ENCODE measurements around the gene SYCP2L.
"Not testable (repeated sequence)": the region's sequence is repeated elsewhere in the genome, so short reads cannot be mapped to it uniquely, and the experiment has no call there.

SYCP2L gene

DNA sequence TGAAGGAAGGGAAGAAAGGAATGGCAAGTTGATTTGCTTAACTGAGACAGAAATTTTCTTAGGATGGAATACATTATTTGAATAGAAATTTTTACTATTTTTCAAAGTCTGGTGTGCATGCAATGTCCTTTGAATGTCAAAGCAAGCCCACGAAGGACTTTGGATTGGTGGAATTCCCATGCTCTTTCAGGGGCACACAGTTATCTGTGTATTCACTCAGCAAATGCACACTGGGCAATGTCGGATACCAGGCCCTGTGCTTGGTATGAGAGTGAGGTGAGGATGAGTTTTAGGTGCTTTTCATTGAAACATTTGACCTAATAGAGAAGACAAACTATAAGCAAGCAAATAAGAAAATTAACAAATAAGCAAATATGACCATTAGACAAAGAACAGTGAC, 73.3 kb downstream of the SYCP2L start:
- DNase-seq = no peak

DNA sequence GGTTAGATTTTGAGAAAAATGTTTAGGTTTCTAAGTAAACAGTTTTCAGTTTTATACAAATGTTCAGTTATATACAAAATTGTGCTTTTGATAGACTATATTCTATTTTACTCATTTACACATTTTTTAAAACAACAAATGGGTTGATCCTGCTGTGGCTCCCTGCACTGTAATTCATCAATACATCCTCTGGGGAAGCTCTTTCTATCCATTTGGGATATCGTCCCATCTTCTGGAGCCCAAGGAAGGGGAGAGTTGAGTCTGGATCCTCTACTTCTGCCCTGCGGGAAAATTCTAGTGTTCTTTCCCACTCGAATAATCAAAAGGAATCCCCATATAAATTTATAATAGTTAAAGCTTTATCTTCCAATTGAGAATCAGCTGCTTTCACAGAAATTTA, 75.0 kb downstream of the SYCP2L start:
- no peak for DNase-seq

DNA sequence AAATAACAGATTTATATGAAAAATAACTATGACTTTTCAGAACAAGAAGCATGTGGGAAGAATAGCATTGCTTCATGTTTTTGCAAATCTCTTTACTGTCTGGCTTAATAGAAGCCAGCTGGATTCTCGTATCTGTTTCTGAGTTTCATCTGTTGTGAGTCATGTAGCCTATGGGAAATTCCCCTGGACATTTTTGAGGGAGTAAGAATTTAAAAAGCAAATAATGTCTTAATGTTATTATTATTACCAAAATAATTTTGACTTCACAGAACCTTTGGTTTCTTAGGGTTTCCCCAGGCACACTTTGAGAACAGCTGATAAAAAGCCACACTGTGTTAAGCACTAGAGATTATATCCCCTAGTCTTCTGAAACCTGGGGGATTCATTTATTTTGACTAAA, 75.8 kb downstream of the SYCP2L start:
- no peak for DNase-seq

DNA sequence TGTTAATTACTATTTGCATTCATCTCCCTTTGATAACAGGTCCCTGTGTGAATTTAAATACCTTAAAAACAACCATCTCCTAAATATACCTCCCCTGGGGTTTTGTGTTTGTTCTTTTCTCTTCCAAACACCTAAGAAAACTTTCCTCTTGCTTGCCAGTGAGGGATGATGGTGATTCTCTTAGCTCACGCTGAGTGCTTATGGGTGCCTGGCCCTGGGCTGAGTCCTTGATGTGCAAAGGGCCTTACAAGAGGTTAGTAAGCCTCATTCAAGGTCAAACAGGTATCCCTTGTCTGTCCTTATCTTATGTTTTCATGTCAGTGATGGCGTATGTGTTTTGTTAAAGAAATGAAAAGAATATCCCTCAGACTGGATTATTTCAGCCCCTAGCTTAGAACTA, 76.3 kb downstream of the SYCP2L start:
- no peak for DNase-seq

DNA sequence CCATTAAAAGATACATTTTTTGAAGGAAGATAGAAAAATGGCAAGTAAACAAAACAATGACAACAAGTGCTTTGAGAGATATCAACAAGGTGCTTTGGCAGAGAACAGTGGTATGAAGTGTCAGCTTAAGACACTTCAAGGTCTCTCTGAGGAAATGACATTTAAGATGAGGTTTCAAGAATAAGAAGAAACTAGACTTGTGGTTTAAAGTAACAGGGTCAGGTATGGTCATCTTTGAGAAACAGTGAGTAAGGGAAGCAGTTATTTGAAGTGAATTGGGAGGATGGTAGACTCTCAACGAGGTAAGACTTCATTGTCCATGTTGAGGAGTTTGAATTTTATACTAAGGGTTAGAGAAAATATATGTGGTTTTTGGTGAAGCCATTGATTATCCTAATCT, 77.8 kb downstream of the SYCP2L start:
- DNase-seq = no peak

DNA sequence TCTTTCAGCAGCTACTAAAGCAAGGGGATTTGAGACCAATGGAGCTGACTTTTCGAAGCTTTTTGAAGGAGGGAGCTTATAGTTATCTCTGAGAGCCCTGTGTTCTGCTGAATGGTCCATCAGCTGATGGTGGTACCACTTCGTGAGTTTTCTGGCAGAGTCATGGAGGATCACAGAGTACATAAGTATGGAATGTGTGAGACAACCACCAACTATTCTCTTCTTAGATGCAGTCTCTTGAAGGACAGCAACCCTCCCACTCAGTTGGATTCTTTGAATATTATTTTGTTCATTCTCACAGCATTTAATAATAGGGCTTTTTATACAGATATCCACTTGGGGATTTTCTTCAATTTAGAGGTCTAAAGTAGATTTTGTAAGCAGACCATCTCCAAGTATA, 81.9 kb downstream of the SYCP2L start:
- no peak for DNase-seq

DNA sequence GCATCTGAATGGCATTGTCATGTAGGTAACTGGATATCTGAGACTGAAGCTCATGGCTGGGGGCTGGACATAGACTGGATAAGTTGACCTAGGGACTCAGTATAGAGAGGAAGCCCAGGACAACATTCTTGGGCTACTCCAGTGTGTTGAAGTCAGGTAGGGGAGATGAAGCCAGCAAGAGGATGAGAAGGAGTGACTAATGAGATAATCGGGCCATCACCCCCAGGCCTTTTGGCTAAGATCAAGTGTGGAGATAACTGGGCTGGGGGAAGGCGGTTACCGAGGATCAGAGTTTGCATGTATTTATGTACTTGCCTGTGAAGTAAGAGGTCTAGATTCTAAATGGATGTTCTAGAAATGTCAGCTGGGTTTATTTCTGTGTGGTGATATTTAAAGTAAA, 83.9 kb downstream of the SYCP2L start:
- no peak for DNase-seq

DNA sequence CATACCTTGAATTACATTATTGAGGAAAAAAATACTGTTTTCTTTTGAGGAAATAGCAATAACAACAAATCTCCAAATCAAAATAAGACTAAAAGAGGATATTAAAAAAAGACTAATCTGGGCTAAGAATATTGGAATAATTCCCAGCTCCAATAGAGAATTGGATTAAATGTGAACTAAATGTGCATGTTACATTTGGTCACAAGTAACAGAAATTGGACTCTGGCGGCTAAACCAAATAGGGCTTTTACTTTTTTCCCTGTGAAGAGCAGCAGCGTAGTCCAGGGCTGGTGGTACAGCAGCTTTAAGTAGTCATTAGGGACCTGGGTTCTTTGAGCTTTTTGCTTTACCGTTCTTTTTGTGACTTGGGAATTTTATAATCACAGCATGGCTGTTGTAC, 85.3 kb downstream of the SYCP2L start:
- no peak for DNase-seq

DNA sequence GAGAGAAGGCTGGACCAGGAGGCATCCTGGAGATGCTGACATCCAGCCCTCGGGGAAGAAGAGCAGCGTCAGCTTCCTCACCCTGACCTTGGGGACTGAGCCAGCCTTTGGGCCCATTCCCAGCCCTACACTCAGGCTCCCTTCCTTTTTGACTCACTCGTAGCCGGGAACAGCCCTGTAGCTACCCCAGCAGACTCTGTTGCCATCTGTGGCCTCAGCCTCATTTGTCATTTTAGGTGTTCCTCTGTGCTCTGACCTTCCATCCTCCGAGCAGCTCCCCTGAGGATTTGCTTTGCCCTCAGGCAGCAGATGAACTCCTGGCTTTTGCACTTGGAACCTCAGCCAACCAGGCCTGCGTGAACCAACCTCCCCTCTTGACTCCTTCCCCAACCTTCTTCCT, 89.7 kb downstream of the SYCP2L start:
- no peak for DNase-seq

DNA sequence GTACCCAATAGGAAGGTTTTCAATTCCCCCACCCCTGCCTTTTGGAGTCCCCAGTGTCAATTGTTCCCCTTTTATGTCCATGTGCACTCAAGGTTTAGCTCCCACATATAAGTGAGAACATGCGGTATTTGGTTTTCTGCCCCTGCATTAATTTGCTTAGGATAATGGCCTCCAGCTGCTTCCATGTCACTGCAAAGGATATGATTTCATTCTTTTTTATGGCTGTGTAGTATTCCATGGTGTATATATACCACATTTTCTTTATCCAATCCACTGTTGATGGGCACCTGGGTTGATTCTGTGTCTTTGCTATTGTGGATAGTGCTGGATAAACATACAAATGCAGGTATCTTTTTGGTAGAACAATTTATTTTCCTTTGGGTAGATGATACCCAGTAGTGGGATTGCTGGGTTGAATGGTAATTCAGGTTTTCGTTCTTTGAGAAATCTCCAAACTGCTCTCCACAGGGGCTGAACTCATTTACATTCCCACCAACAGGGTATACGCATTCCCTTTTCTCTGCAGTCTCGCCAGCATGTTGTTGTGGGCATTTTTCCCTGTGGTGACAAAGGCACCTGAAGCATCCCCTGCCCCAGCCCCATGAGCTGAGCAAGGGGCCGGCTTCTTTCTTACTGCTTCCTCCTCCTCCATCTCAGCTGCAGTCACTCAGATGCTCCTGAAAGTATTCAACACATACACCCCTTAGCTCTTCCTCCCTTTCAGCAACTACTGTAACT, 90.5 kb downstream of the SYCP2L start:
- DNase-seq = no peak

DNA sequence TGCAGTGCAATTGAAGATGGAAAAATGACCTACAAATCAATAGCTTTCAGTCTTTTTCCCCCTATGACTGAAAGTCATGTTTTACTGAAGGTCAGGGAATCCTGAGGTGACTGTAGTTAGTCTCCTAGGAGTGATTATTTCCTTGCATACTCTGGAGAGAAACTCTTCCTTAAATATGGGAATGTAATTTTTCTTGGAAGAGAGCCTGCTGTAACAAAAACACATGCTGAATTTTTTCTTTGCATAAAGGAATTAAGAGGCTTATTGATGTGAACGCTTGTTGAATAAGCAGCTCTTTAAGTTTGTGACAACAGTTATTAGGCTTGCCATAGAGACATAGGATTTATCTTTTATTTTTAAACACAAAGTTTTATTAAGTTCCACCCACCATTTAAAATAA, 92.8 kb downstream of the SYCP2L start:
- DNase-seq = no peak

DNA sequence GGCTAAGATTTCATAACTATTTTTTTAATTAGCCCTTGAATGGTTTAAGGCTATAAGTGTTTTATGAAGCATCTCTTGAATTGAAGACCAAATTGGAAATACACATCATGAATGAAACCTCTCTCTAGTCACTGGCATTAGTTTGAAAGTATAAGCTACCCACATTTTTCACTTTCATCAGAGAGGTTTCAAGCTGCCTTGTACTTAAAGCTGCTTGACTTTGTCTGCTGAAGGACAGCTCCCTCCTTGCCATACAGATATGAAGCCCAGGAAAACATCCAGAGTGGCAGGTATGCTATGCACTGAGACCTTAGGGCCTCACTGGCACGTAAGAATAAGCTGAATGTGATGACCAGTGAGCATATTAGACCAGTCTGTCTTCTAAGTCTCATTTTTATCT, 94.6 kb downstream of the SYCP2L start:
- no peak for DNase-seq

DNA sequence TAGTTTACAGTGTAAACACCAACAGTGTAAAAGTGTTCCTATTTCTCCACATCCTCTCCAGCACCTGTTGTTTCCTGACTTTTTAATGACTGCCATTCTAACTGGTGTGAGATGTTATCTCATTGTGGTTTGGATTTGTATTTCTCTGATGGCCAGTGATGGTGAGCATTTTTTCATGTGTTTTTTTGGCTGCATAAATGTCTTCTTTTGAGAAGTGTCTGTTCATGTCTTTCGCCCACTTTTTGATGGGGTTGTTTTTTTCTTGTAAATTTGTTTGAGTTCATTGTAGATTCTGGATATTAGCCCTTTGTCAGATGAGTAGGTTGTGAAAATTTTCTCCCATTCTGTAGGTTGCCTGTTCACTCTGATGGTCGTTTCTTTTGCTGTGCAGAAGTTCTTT, 98.1 kb downstream of the SYCP2L start:
- not testable (repeated sequence) for DNase-seq

DNA sequence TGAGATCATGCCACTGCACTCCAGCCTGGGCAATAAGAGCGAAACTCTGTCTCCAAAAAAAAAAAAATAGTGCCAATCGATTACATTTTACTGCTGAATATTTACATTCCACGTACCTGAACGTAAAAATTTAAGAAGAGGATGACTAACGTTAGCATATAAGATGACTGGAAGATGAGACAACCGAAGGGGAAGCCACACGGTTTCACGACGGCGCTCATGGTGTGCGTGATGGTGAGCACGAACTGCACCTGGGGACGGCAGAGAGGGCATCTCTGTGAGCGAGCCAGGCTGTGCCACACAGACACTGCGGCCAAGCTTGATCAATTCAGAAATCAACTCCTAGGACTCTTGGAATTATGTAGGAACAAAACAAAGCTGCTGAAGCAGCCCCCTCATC, 102.7 kb downstream of the SYCP2L start:
- no peak for DNase-seq

DNA sequence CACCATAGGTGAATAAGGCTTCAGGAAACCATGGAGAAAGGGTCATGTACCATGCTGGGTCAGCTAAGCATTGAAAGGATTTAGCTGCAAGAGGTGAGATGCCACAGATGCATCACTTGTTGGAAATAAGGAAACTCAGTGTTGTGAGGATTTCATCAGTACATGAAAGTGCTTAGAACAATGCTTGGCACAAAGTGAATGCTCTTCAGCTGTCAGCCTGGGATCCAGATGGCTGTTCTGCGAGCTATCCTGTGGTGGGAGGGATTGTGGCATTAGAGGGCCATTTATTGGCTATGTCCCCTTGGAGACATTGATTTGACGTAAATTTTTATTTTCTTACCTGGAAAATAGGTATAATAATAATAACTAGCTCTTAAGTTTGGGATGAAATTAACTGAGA, 104.3 kb downstream of the SYCP2L start:
- no peak for DNase-seq

DNA sequence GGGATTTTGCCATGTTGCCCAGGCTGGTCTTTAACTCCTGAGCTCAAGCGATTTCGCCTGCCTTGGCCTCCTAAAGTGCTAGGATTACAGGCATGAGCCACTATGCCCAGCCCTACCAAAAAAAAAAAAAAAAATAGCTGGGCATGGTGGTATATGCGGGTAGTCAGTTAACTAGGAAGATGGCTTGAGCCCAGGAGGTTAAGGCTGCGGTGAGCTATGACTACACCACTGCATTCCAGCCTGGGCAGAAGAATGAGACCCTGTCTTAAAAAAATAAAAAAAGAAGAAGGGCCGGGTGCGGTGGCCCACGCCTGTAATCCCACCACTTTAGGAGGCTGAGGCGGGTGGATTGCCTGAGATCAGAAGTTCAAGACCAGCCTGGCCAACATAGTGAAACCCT, 107.0 kb downstream of the SYCP2L start:
- no peak for DNase-seq

DNA sequence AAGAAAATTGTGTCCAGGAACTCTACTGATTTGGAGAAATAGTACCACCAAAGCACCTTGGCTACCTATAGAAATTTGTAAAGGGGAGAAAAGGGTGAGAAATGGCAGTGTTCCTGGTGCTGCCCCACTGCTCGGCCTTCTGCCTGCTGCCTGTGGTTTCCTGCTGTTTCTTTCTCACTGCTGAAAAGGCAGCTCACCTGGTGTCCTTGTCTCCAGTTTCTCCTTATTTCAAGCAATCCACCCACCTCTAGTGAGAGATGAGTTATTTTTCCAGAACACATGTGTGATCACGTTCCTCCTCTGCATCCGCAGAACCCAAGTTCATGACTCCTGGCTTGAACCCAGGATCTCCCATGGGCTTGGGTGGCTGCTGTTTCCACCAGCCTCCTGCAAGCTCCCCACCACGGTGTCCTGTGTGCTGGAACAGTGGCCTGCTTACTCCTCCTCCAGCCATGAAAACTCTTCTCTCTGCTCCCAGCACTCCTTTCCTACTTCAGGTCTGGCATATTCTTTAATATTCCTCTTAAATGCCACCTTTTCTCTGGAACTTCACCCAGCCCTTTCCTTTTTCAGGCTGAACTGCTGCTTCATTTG, 108.4 kb downstream of the SYCP2L start:
- DNase-seq = no peak

DNA sequence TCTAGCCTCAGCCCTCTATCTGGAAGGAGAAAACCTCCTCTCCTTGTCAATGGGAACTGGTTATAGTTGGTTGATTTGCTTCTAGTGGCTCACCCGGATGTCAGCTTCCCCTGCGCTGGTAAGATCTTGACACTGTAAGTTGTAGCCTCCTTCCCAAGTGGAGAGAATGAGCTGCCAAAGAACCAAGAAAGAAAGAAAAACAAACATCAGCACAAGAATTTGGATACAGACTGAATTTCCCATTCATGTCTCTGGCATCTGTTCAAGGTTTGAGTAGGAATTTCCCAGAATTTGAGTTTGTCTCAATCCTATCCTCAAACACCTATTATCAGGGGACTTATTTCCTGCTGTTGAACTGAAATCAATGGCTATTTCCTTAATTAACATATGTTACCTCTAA, 113.1 kb downstream of the SYCP2L start:
- no peak for DNase-seq

DNA sequence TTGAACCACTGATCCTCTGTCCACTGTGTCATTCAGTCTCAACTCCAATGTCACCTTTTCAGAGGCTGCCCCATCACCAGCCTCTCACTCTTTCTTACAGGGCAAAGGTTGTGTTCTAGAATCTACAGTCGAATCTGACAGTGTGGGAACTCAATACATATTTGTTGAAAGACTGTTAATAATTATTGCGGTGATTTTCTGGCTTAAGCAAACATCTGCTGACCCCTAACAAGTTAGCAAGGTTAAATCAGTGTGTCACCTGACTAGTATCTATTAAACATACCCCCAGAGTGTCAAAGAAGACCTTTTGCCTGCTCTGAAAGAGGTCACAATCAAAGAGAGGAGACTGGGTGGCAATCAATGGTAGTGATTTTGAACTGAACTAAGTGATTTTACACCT, 115.3 kb downstream of the SYCP2L start:
- no peak for DNase-seq

DNA sequence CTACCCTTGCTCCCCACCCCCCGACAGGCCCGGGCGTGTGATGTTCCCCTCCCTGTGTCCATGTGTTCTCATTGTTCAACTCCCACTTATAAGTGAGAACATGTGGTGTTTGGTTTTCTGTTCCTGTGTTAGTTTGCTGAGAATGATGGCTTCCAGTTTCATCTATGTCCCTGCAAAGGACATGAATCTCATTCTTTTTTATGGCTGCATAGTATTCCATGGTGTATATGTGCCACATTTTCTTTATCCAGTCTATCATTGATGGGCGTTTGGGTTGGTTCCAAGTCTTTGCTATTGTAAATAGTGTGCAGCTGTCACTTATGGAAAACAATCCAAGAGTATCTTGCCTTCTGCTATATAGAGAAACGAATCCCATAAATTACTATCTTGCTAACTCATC, 116.4 kb downstream of the SYCP2L start:
- DNase-seq = not testable (repeated sequence)

DNA sequence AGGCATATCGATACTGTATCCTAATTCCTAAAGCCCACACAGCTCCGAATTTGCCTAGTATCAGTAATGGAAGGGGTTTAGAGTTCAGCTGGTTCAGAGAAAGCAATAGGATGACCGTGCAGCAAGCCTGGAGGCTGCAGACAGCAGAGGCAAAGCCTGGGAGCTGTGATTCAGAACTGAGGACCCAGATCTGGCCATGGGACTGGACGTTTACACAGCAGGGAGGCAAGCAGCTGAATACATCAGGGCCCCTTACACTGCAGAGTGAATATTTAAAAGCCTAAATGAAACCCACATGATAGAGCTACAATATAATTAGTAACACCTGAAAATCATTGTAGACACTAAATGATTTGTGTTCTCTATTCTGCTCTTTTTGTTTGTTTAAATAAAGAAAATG, 119.2 kb downstream of the SYCP2L start:
- no peak for DNase-seq

DNA sequence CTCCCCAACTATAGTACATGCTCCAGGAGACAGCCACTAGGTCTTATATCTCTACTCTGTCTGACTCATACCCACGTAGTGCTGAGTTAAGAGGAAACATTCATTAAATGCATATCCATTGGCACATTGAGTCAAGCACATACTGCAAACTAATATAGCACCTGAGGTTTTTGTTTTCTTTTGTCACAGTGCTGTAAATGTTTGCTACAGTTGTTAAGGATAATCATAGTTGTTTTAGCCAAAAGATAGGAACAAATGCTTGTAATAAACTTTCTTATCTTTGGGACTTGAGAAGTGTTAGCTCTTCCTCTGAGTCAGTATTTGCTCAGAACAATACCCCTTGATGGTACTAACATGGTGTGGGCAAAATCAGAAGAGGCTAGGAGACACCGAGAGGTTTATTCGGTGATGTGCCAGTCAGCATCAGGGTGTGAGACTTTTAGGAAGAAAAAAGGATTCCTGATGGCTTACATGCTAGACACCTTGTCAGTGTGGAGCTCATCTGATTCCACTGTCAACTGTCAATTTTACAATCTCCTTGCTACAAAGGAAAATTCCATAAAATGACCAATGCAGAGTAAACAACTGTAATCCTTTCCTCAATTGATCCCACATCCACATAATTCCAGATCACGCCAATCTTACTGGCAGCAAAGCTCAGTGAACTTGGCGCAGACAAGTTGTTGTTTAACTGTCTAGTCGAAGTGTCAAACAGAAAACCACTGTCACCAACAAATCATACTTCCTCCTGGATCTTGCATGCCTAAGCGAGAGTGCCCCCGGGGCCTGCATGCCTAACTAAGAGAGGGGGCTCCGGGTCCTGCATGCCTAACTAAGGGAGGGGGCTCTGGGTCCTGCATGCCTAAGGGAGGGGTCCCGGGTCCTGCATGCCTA, 121.1 kb downstream of the SYCP2L start:
- no peak for DNase-seq

DNA sequence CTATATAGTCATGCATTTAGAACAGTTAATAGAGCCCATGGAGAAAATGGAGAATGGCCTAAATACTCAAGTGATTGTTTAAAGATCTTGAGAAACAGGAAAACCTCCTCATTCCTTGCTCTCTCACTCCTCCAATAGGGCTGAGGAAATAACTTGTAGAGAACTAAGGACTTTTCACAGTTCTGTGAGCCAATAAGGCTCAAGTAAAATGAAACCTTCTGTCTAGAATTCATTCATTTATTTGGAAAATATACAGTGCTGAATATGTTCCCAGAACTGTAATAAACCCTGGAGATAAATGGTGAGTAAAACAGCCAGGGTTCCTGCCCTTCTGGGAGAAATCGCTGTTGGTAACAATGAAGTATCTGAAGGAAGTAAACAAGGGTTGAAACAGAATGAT, 122.0 kb downstream of the SYCP2L start:
- no peak for DNase-seq

DNA sequence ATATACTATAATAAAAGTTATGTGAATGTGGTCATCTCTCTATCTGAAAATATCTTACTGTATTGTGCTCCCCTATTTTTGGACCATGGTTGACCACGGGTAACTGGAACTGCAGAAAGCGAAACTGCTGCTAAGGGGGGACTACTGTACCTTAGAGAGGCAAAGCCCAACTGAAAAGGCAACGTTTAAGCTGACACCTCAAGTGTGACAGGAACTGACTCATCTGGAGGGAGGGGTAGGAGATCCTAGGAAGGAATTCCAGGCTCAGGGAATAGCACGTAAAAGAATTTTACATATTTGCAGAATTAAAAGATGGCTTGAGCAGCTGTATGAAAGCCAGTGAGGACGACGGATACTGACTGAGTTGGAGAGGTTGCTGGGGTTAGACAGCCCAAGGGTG, 122.5 kb downstream of the SYCP2L start:
- DNase-seq = no peak

All from RPMI8226 (cell line).